NCI-H446 treated with DMSO at 0.1 percent for 48 hours (cell line): ENCODE measurements around the gene UNC80.
"Not testable (repeated sequence)": the region's sequence is repeated elsewhere in the genome, so short reads cannot be mapped to it uniquely, and the experiment has no call there.

ENCODE experiments used
- DNase-seq: peaks from one replicate; lab custom pipeline; 2025; lab: John Stamatoyannopoulos, UW

The UNC80 gene

GRCh38 chr2:209771474-209772289 lies at the start of gene UNC80:
TSS of gene UNC80 (plus strand) at chr2:209771832. CDS start at chr2:209772073, 241 bp downstream.
- no peak for DNase-seq

- DNase-seq, result no peak
Observed at GRCh38 chr2:209726311-209726710, 45.3 kb upstream of the UNC80 start.

- no peak for DNase-seq
Observed at GRCh38 chr2:209727077-209727476, 44.6 kb upstream of the UNC80 start.

GRCh38 chr2:209734805-209735204 lies 36.8 kb upstream of the UNC80 start:
- DNase-seq, result no peak

GRCh38 chr2:209741953-209742352 lies 29.7 kb upstream of the UNC80 start:
- DNase-seq, result no peak

GRCh38 chr2:209753020-209753419 lies 18.6 kb upstream of the UNC80 start:
- no peak for DNase-seq

GRCh38 chr2:209757163-209757562 lies 14.5 kb upstream of the UNC80 start:
- no peak for DNase-seq

GRCh38 chr2:209761566-209761965 lies 10.1 kb upstream of the UNC80 start:
- DNase-seq, result no peak

- no peak for DNase-seq
Observed at GRCh38 chr2:209762563-209762962, 9.1 kb upstream of the UNC80 start.

- DNase-seq, result no peak
Observed at GRCh38 chr2:209763106-209763505, 8.5 kb upstream of the UNC80 start.

GRCh38 chr2:209766613-209767012 lies 5.0 kb upstream of the UNC80 start:
- DNase-seq, result no peak

- DNase-seq, result no peak
Observed at GRCh38 chr2:209767316-209767715, 4.3 kb upstream of the UNC80 start.

GRCh38 chr2:209768557-209768956 lies 3.1 kb upstream of the UNC80 start:
- no peak for DNase-seq

- DNase-seq, result no peak
Observed at GRCh38 chr2:209772290-209772685, 656 bp downstream of the UNC80 start.

- no peak for DNase-seq
Observed at GRCh38 chr2:209773377-209773776, 1.7 kb downstream of the UNC80 start.

- DNase-seq, result no peak
Observed at GRCh38 chr2:209787416-209787815, 15.8 kb downstream of the UNC80 start.

- DNase-seq, result no peak
Observed at GRCh38 chr2:209788925-209789324, 17.3 kb downstream of the UNC80 start.

- no peak for DNase-seq
Observed at GRCh38 chr2:209790066-209790728, 18.6 kb downstream of the UNC80 start.

GRCh38 chr2:209791151-209791550 lies 19.5 kb downstream of the UNC80 start:
- no peak for DNase-seq

- DNase-seq, result not testable (repeated sequence)
Observed at GRCh38 chr2:209795425-209795824, 23.8 kb downstream of the UNC80 start.

- no peak for DNase-seq
Observed at GRCh38 chr2:209805351-209805750, 33.7 kb downstream of the UNC80 start.

GRCh38 chr2:209806318-209806717 lies 34.7 kb downstream of the UNC80 start:
- no peak for DNase-seq

GRCh38 chr2:209808521-209808920 lies 36.9 kb downstream of the UNC80 start:
- no peak for DNase-seq

GRCh38 chr2:209809256-209809655 lies 37.6 kb downstream of the UNC80 start:
- no peak for DNase-seq
